NCI-H2107 treated with DMSO at 0.1 percent for 48 hours (cell line): ENCODE results near the gene KHNYN.
"Not testable (repeated sequence)": the region's sequence is repeated elsewhere in the genome, so short reads cannot be mapped to it uniquely, and the experiment has no call there.

ENCODE experiments used
- DNase-seq: peaks from one replicate; lab custom pipeline; 2025; ENCODE audit not compliant: unreplicated experiment; lab: John Stamatoyannopoulos, UW

KHNYN gene

DNA sequence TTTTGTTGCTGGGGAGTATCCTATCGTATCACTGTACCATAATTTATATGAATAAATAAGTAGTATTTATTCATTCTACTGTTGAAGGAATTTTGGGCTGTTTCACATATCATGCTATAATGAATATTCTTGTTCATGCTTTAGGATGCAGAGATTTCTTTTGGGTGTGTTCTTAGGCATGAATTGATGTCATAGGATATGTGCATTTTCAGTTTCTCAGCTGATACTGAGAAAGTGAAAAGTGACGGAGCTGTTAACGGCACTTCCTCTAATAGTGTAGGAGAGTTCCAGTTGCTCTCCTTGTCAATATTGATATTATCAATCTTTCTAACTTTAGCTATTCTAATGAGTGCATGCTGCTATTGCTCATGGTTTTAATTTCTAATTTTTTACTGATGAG, 36.1 kb downstream of the KHNYN start:
- DNase-seq: no peak

DNA sequence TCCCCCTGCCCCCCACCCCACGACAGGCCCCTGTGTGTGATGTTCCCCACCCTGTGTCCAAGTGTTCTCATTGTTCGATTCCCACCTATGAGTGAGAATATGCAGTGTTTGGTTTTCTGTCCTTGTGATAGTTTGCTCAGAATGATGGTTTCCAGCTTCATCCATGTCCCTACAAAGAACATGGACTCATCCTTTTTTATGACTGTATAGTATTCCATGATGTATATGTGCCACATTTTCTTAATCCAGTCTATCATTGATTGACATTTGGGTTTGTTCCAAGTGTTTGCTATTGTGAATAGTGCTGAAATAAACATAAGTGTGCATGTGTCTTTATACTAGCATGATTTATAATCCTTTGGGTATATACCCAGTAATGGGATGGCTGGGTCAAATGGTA, 40.7 kb downstream of the KHNYN start:
- not testable (repeated sequence) for DNase-seq

DNA sequence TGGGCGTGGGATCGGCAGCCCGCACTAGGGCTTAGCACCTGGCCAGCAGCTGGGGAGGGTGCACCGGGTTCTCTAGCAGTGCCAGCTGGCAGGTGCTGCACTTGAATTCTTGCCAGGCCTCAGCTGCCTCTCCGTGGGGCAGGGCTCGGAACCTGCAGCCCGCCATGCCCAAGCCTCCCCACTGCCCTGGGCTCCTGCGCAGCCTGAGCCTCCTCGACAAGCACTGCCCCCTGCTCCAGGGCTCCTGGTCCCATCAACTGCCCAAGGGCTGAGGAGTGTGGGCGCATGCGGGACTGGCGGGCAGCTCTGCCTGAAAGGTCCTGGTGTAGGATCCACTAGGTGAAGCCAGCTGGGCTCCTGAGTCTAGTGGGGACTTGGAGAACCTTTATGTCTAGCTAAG, 43.5 kb downstream of the KHNYN start:
- no peak for DNase-seq

DNA sequence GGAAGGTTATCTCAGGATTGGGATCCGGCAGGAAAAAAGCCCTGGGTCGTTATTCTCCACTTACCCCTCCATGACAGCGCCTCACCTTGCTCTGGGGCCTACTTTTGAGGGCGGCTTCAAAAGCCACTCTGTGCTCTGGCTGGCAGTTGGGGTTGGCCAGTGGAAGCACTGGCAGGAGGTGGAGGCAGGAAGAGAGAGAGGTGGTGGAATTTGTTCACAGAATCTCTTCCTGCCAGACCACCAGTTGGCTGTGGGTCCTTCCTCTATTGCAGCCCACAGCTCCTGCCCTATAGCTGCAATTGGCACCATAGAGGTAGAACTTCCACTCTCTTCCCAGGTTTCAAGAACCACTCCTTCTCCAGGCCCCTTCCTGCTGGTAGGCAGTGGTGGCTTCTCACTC, 45.5 kb downstream of the KHNYN start:
- no peak for DNase-seq

DNA sequence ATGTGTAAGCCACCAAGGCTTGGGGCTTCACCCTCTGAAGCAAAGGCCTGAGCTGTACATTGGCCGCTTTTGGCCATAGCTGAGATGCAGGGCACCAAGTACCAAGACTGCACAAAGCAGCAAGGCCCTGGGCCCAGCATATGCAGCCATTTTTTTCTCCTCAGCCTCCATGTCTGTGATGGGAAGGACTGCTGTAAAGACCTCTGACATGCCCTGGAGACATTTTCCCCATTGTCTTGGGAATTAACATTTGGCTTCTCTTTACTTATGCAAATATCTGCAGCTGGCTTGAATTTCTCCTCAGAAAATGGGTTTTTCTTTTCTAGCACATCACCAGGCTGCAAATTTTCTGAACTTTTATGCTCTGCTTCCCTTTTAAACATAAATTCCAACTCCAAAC, 50.2 kb downstream of the KHNYN start:
- DNase-seq: not testable (repeated sequence)

DNA sequence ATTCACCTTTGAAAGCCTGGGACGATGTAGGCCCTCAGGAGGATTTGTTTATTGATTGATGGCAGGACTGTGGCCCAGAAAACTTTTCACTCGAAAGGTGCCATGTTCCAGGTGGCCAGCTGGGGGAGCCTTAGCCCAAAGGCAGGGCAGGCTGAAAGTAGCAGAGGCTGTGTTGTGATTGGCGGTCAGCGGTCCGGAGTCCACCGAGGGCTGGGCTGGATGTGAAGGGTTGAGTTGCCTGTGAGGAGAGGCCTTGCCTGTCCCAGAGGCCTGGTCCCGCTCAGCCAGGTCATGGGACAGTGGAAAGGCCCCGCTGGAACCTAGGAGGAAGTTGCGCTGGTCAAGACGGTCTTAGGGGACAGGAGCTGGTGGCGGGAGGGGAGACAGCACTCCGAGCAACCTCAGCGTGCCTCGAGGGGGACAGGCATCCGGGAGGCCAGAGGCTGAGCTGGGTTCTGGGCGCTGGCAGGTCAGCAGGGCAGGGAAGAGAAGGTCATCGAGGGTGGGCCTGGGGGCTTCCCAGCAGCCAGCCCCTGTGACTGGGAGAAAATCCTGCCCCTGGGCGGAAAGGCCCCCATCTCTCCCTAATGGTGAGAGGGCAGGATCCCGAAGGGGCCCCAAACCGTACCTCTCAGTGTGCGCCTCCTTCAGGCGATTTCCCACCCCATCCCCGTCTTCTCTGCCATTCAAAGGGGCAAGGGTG, 52.0 kb downstream of the KHNYN start:
- peak; percentile 12 for DNase-seq

DNA sequence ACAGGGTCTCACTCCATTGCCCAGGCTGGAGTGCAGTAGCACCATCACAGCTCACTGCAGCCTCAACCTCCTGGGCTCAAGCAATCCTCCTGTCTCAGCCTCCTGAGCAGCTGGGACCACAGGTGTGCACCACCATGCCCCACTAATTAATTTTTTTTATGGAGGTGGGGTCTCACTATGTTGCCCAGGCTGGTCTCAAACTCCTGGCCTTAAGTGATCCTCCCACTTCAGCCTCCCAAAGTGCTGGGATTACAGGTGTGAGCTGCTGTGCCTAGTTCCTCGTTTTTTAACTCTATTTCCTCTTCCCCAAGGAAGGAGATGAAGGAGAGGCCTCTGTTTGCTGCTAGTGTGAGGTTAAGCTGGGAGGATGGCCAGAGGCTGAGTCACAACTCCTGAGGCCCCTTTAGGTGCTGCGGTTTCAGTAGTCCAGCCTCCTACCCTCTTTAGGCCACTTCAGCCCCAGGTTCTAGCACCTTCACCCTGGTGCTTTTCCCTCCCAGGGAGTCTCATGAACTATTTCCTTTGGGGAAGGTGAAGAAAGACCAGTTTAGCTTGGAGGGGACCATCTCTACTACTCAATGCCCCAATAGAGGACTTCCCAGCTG, 53.0 kb downstream of the KHNYN start:
- not testable (repeated sequence) for DNase-seq

DNA sequence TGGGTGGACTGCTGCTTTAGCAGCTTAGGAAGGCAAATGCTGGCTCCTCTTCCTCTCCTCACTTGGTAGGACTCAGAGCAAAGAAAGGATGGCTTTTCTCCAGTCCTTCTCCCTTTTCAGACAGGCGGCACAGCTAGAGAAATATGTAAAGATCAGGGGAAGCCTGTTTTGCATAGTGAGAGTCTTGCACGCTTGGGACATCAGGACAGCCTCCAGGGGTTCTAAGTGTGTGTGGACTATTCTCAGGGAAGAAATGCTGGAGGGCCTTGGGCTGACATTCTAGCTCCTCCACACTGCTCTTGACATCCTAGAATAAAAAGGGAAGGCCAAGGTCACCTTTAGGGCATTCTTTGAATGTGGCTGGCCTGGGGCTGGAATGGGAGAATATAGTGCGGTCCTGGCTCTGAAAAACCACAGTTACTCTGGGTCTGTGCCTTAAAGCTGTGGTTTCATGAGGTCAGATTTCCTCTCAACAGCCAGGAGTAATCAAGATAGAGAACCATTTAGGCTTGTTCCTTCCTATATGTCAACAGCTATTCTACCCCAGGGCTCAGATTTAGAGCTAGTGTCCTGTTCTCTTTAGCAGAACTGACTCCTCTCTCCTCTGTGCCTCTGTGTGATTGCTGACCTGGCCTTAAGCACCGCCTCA, 54.0 kb downstream of the KHNYN start:
- peak; percentile 21 for DNase-seq
